ENCODE measurements around the gene EQTN. TPM values are rescaled to one million over a fixed set of nuclear protein-coding genes. Genes with fewer than 3 reads are reported as not detected.
A peak's percentile ranks its signal among the peaks of the same experiment; 100 is the strongest.

The EQTN gene
- total RNA-seq, 4 donors from 2014 or later: 0.45 TPM; not detected in 3

DNA sequence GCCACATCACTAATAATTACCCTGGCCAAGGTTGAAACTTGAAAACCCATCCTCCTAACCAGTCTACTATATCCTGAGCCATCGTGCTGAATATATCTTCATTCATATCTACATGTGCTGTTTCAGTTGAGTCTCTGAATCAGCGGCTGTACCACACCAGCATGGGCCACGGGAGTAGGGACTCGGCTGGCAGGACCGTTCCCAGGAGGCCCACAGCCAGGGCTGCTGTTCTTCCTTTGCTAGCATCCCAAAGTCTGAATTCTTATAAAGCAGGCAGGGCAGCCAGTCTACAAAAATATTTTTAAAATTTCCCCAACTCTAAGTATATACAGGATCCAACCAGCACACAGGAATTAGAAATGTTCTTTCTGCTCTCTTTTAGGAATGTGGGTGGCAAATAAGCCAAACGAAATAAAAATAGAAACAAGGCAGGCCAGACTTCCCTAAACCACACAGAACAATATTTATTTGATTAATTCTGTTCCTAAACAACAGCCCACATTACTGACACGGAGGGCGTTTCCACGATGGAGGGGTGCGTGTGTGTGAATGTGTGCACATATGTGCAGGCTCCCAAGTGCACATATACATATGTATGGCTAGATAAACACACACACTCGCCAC lies 42.8 kb upstream of the EQTN start:
- no peak for DNase-seq
- Histone ChIP-seq H3K27ac (peak overlapping the region in 1 of 3 donors; percentile 21), H3K36me3 (no peaks in the 10 kb centered on the region), H3K4me1 (peaks cover 25 to 49% of the 10 kb centered on the region in 2 donors), H3K4me3 (replicated peaks in 1 of 3) (no peak overlapping the region), H3K9me3 (no peaks in the 10 kb centered on the region), H3K27me3 (no peaks in the 10 kb centered on the region)
- intact Hi-C loops (cut with DNase I): no loop called here
- TF ChIP-seq CTCF (IDR thresholded peaks at IDR 0.05) (no peak), POLR2A (IDR thresholded peaks at IDR 0.05) (no peak)
- 76 to 77% methylated on average over 11 of the region's 11 CpGs for WGBS, 2 donors

DNA sequence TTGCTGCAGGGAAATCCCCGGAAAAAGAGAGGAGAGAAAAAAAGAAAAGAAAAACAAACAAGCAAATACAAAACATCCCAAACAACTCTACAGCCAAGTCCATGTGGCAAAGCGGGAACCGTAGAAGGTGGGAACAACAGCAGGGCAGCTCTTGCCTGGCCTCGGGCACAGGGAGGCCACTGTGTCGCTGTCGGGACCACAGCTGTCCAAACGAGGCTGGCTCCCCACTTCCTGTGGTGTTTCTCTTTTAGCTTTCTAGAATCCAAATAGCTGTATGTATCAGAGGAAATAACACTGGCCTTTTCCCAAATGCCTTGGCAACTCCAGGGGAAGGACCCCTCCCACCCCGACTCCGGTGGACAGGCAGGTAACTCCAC lies 41.6 kb upstream of the EQTN start:
- intact Hi-C loops (cut with DNase I): no loop called here
- Histone ChIP-seq H3K9me3 (no peaks in the 10 kb centered on the region), H3K36me3 (no peaks in the 10 kb centered on the region), H3K4me1 (peaks cover 25 to 53% of the 10 kb centered on the region in 2 donors), H3K4me3 (replicated peaks in 1 of 3) (no peak overlapping the region), H3K27me3 (no peaks in the 10 kb centered on the region), H3K27ac (peak overlapping the region in 2 of 3 donors; percentile 10 to 21)
- DNase-seq: no peak
- TF ChIP-seq CTCF (IDR thresholded peaks at IDR 0.05): no peak
- TF ChIP-seq POLR2A (IDR thresholded peaks at IDR 0.05): no peak
- 67 to 75% methylated on average over 9 of the region's 9 CpGs for WGBS, 2 donors

DNA sequence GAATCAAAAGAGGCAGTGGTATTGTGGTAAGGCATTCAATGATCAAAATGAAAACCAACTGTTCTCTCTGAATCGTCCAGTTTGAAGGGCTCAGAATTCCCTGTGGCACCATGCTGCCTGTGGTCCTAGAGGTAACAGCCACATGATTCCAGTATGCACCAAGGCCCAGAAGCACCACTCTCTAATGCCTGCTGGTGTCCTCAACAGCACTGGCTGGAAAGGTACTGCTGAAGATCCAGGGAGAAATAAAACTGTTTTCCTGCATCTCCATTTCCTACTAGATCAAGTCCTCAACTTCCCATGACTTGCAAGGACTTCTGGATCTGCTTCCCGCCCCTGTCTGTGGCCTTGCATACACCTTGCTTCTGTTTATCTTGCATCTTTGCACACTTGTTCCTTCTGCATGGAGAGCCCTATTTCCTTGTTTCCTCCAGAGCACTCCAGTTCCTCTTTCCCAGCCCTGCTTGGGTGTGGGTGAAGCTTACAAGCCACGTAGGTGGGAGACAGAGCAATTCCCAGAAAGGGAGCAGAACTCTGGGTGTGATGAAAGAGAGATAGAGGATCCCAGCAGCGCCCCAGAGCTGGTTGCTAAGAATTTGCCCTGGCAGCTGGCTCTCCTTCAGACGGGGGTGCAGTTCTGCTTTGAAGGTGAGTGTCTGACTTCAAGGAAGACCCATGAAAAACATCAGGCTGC lies 41.0 kb upstream of the EQTN start:
- no peaks in the 10 kb centered on the region for H3K36me3 ChIP-seq
- TF ChIP-seq POLR2A (IDR thresholded peaks at IDR 0.05) (no peak), CTCF (IDR thresholded peaks at IDR 0.05) (no peak)
- H3K27ac ChIP-seq: peak overlapping the region in 2 of 3 donors; percentile 10 to 21
- peaks cover 25 to 56% of the 10 kb centered on the region in 2 donors for H3K4me1 ChIP-seq
- intact Hi-C loops (cut with DNase I): no loop called here
- no peak overlapping the region for H3K4me3 ChIP-seq (replicated peaks in 1 of 3)
- DNase-seq: no peak
- H3K27me3 ChIP-seq: no peaks in the 10 kb centered on the region
- 70 to 78% methylated on average over 5 of the region's 5 CpGs for WGBS, 2 donors
- no peaks in the 10 kb centered on the region for H3K9me3 ChIP-seq

- H3K4me3 ChIP-seq (replicated peaks in 1 of 3): no peak overlapping the region
- no peaks in the 10 kb centered on the region for H3K9me3 ChIP-seq
- DNase-seq: no peak
- WGBS, 2 donors: 88 to 93% methylated on average over 3 of the region's 3 CpGs
- intact Hi-C loops (cut with DNase I): no loop called here
- no peak for TF ChIP-seq POLR2A (IDR thresholded peaks at IDR 0.05)
- no peak for TF ChIP-seq CTCF (IDR thresholded peaks at IDR 0.05)
- no peaks in the 10 kb centered on the region for H3K27me3 ChIP-seq
- peaks cover 25 to 56% of the 10 kb centered on the region in 2 donors for H3K4me1 ChIP-seq
- H3K27ac ChIP-seq: no peak overlapping the region
- H3K36me3 ChIP-seq: no peaks in the 10 kb centered on the region
Observed at GRCh38 chr9:27337236-27337635, 40.3 kb upstream of the EQTN start.

GRCh38 chr9:27336829-27337228 lies 39.9 kb upstream of the EQTN start:
- 93 to 96% methylated on average over 10 of the region's 10 CpGs for WGBS, 2 donors
- intact Hi-C loops (cut with DNase I): no loop called here
- no peaks in the 10 kb centered on the region for H3K9me3 ChIP-seq
- no peak overlapping the region for H3K4me3 ChIP-seq (replicated peaks in 1 of 3)
- DNase-seq: no peak
- peaks cover 25 to 52% of the 10 kb centered on the region in 2 donors for H3K4me1 ChIP-seq
- TF ChIP-seq CTCF (IDR thresholded peaks at IDR 0.05) (no peak), POLR2A (IDR thresholded peaks at IDR 0.05) (no peak)
- no peaks in the 10 kb centered on the region for H3K36me3 ChIP-seq
- no peaks in the 10 kb centered on the region for H3K27me3 ChIP-seq
- H3K27ac ChIP-seq: no peak overlapping the region
